Measurements from ENCODE around the gene FNBP1.

FNBP1 gene

DNA sequence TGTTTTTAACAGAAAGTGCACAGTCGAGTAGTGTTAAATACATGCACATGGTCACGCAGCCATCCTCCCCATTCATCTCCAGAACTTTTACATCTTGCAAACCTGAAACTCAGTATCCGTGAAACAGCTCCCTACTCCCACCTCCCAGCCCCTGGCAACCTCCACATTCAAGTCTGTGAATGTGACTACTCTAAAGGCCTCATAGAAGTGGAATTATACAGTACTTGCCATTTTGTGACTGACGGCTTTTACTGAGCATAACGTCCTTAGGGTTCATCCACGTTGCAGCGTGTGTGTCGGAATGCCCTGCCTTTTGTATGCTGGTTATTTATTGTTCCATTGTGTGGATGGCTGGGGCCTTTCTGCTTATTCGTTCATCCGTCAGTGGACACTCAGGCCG lies 171.9 kb downstream of the FNBP1 start:
- no peak for DNase-seq

DNA sequence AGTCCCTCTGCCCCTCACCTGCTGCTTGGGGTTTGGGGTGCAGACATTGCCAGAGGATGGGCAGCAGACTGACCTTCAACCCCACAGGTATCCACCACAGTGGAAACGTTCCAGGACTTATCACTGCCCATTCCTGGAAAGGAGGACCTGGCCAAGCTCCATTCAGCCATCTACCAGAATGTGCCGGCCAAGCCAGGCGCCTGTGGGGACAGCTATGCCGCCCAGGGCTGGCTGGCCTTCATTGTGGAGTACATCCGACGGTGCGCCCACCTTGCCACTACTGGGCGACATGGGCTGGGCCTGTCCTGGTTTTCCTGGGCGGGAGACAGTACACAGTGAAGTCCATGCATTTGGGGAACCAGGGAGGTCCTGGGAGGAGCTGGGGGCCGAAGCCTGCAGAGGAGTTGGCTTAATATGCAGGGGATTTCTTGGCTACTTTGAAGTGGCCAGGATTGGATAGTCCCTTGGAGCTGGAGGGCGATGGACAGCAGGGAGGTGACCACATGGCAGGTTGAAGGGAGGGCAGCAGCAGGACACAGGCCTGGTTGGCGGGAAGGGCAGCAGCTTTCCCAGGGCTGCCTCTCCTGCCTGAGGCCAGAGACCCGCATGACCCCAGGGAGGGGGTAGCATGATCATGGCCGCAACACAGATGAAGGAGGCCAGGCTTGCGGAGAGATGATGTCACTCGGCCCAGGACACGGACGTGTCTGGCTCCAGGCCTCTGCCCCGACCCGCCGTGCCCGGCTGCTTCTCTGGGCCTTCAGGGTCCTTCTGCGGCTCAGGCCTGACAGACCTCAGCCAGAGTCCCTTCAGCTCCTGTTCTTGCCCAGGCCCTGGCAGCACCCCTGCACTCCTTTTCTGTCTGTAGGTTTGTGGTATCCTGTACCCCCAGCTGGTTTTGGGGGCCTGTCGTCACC lies 173.1 kb downstream of the FNBP1 start:
- DNase-seq: no peak

DNA sequence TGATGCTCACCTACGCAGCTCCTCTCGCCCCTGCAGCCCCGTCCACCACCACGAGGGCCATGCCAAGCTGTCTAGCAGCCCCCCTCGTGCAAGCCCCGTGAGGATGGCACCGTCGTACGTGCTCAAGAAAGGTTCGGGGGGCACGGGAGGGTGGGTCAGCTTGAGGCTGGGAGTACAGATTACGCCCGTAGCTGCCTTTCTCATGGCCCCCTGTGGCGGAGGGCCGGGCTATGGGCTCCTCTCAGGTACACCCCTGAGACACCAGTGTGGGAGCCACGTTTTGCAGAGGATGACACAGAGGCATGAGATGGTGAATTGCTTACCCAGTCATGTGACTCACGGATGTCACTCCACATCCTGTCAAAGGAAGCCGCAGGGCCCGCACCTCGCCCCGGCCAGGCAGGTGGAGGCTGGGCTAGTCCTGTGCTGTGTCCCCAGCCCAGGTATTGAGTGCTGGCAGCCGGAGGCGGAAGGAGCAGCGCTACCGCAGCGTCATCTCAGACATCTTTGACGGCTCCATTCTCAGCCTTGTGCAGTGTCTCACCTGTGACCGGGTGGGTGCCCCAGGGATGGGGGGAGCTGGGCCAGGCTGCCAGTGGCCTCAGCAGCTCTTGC lies 174.0 kb downstream of the FNBP1 start:
- no peak for DNase-seq

DNA sequence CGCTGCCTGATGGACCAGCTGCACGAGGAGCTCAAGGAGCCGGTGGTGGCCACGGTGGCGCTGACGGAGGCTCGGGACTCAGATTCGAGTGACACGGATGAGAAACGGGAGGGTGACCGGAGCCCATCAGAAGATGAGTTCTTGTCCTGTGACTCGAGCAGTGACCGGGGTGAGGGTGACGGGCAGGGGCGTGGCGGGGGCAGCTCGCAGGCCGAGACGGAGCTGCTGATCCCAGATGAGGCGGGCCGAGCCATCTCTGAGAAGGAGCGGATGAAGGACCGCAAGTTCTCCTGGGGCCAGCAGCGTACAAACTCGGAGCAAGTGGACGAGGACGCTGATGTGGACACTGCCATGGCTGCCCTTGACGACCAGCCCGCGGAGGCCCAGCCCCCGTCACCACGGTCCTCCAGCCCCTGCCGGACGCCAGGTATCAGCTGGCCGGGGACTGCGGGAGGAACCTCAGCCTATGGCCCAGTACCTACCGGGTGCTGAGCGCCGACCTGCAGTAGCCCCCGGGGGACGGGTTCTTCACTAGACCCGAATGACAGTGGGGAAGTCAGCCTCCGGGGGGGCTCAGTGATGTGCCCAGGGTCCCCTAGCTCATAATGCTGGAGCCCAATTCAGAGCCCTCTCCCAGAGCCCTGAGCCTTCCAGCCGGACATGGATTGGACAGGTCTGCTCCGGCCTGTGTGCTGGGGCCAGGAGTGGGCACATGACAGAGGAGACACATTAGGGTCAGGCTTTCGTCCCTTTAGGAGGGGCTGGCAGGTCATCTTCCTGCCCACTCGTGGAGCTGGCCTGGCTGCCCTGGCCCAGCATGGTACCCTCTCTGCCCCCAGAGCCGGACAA lies 174.7 kb downstream of the FNBP1 start:
- DNase-seq: no peak

DNA sequence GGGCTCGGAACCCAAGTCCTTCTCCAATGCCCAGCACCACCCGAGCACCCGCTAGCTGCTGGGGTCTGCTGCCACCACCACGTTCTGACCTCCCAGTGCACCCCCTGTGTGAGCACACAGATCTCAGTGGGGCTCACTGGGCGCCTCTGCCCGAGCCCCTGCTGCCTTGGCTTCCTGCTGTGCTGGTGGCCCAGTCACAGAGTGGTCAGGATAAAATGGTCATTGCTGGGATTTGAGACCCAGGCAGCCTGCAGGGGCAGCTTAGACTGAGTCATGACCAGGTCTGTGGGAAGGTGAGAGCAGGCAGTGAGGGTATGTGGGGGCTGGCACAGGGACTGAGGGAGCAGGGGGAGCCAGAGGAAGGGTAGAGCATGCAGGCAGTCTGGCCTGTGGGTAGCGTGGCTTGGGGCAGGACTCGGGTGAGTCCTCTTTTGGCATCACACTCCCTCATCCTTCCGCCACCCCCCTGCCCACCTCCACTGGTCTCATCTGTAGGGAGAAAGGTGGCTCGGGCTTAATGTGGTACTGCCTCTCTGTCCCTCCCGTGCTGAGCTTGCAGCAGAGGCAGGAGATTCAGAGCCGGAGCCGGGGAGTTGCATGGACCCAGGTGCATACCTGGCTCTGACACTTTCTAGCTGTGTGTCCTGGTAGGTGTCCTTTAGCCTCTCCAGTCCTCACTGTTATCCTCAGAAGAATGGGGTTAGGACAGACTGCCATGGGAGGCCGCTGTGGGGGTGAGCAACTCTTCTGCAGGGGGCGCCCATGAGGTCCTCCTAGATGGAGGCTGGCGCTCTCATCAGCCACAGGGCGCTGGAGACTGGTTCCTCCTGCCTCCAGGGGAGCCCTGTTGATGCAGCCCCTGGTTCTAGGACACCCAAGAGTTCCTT lies 175.6 kb downstream of the FNBP1 start:
- no peak for DNase-seq

DNA sequence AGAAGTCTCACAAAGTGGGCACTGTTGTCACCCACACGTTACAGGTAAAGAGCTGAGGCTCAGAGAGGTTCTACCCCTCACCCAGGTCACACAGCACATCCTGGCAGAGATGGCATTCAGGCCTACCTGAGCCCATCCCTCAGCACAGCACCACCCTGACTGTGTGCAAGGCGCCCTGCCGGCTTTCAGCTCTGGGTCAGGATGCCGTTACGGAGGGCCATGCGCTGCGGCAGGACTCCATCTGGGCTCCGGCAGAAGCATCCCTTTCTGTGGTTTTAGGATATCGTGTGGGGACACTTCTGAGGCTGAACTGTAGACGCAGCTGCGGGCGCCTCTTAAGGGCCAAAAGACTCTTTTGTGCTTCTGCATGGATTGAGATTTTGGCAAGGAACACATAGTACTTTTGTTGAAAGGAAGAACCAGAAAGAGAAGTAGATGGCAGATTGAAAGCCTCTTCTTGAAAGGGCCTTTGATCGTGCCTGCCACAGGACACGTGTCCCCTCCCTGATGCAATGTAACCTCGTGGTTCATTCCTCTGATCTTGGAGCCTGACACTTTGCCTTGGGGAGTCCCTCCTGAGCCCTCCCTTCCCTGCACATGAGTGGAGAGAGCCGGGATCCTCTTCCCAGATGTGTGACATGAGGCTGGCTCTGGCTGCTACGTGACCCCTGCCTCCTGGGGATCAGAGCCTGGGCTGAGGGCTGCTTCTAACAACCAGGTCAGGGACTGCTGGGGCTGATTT lies 176.4 kb downstream of the FNBP1 start:
- DNase-seq: no peak

DNA sequence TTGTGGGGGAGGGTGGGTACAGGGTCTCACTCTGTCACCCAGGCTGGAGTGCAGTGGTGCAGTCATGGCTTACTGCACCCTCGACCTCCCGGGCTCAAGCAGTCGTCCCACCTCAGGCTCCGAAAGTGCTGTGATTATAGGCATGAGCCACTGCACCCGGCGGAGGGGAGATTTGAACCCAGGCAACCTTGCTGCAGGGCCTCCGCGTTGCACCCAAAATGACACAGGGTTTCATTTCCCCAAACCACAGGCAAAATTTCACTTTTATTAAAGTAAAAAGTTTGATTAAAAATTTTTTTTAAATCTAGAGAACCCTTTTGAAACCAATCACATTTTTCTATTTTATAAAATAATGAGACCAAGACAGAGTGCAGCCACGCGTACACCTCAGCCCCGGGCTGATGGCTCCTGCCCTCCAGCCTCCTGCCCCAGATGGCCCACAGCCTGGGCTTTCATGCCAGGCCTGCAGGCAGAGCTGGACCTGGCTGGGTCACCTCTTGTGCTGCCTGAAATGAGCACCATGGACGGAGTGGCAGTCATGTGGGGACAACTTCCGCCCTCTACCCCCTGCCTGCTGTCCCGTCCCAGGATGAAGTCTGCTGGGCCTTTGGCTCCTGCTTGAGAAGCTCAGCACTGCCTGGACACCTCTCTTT lies 177.2 kb downstream of the FNBP1 start:
- no peak for DNase-seq

DNA sequence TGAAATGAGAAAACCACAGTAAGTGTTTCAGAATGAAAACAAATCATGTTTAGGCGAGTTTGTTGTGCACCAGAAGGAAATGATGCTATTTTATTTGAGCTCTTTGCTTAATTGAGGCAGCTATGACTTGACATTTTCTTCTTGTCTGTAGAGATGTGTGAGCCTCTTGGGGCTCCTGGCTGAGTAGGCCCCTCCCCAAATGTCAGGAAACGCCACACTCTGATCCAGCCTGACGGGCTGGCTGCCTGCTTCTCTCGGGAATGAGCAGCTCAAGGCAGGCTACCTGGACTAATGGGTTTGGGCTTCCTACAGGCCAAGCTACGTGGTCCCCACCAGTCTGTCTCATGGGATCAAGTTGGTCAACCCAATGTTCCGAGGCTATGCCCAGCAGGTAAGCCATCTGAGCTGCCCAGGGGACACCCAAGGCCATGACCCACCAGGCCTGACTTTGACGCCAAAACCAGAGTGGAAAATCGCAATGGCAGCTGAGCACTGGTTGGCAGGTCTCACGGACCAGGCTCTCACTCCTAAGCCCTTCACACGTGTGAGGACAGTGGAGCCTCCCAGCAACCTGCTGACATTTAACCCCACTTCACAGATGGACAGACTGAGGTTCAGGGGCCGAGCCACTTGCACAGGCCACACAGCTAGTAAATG lies 177.9 kb downstream of the FNBP1 start:
- no peak for DNase-seq

DNA sequence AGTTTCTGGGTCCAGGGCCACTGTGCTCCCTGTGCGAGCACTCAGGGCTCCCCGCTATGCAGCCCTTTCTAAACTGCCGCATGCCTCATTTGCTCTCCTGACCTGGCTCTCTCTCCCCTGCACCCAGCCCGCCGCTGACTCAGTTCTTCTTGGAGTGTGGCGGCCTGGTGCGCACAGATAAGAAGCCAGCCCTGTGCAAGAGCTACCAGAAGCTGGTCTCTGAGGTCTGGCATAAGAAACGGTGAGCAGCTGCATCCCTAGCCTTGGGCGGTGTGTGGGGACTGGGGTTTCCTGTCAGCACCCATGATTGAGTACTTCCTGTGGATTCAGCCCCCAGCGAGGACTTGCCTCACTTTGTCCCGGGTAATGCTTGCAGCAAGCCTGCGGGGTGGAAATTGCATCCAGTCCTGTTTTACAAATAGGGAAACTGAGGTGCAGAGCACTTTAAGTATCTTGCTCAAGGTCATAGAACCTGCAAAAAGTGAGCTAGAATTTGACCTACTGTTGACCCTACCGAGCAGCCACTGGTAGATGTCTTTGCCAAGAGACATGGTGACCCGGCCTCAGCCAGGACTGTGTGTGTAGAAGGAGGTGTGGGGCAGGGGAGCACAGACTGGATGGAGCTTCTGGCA lies 179.8 kb downstream of the FNBP1 start:
- peak; percentile 96 for DNase-seq

DNA sequence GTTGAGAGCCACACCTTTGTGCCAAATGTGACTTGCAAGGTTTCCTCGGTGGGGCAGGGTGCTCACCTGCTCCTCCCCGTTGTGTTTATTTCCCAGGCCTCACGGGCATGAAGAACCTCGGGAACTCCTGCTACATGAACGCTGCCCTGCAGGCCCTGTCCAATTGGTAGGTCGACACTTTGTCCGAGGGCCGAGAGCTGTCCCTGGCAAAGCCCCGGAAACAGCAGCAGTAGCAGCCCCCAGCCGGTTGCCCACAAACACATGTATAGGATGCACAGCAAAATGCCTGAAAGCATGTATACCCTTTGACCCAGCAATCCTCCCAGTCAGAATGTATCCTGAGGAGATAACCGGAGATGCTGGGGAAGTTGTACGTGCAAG lies 181.6 kb downstream of the FNBP1 start:
- no peak for DNase-seq

DNA sequence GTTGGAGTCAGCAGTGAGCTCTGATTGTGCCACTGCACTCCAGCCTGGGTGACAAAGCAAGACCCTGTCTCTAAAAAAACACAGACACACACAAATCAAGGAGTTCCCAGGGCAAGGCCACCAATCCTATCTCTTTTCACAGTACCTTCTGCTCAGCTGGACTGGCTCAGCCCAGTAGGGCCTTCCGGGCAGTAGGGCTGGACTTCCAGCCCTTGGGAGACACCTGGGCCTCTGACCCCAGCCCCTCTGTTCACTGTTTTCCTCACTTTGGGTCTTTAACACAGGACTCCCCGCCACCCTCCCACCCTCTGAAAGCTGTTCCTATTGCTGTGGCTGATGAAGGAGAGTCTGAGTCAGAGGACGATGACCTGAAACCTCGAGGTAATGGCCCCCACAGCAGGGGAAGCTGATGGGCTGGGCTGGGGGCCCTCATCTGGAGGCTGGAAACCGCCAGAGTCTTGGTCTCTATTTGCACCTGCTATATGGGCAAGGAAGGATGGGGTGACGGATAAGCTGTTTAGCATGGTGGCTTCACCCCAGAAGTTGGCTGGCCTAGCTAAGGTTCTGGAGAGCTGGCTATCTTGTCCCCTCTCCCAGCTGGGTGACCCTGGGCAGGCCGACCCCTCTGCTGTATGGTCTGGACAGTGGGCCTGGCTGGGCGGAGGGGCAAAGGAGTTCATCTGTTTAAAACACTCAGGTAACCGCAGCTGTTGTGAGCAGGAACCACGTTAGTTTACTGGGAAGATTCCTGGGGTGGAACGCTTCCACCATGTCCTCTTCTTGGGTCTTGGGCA lies 182.1 kb downstream of the FNBP1 start:
- DNase-seq: no peak

DNA sequence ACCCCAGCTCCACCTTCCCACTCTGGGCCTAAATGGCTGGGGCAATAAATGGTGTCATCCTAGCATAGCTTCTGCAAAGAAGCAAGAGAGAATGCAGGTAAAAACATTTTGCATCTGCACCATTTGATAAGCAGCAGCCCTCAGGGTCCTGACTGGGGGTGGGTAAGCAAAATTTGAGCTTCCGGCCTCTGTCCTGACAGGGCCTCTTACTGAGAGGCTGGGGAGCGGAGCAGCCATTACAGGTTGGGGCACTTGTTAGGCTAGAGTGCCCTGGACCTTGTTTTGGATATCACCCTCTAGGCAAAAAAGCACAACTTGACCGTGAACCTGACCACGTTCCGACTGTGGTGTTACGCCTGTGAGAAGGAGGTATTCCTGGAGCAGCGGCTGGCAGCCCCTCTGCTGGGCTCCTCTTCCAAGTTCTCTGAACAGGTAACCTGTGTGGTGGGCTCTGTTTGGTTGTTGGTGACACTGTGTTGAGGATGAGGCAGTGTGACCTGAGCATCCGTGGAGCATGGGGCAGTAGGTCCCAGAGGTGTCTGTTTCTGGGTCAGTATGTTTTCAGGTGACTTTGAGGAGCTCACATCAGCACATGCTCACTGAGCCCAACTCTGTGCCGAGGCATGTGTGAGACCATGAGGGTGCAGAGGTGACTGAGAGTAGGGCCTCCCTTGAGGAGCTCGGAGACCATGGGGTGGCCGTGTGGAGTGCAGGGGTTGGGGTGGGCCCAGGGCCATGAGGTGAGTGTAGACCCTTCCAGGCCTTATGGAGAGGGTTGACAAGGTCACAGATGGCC lies 184.6 kb downstream of the FNBP1 start:
- DNase-seq: no peak

DNA sequence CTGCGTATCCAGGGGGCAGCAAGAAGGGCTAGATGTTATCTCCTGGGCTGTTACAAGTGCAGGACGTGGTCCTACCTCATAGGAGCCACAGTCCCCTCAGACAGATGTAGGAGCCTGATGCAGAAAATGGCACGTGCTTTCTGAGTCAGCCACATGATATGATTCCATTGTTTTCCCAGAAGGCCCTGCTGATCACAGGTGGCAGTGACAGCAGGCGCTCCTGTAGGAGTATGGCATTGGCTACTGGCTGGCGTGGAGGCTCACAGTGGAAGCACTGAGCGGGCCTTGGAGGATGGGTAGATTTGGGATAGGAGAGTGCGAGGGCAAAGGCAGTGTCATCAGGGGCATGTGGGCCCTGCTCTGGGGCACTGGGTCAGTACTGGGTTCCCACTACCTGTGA lies 185.8 kb downstream of the FNBP1 start:
- DNase-seq: no peak

DNA sequence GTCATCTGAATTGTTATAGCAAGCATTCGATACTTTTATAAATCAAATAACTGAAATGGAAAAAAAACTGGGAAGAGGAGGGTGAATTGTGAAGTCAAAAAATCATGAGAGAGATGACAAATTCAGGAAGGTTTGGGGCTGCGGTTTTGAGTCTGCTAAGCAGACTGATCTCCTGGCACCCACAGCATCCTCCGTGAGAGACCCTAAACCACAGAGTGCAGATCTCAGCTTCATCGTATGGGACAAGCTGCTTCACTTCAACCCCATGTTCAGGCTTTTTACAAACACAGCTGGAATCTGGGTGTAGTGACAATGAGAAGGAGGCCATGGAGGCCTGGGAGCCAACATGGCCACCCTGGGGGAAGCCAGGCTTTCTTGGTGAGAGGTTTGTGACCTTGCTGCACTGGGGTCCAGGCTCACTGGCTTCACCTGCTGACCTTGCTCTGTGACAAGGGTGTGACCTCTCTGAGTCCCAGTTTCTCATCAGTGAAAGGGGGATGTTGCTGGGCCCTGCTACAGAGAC lies 188.3 kb downstream of the FNBP1 start:
- no peak for DNase-seq

DNA sequence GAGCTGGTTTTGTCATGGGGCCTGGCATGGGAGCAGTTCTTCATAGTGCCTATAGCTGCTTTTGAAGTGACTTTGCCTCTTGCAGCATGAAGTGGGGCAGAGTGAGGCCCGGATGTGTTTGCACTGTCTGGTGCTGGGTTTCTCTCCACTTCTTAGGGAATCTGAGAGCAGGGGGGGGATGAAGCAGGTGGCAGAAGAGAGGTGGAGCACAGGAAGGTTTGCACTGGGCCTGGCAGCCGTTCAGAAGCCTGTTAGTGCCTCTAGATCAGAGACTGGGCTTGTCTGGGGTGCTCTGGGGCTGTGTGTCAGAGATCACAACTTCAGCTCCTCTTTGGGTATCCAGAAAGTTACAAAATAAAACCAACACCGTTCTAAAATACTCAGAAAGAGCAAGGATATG lies 189.4 kb downstream of the FNBP1 start:
- no peak for DNase-seq

DNA sequence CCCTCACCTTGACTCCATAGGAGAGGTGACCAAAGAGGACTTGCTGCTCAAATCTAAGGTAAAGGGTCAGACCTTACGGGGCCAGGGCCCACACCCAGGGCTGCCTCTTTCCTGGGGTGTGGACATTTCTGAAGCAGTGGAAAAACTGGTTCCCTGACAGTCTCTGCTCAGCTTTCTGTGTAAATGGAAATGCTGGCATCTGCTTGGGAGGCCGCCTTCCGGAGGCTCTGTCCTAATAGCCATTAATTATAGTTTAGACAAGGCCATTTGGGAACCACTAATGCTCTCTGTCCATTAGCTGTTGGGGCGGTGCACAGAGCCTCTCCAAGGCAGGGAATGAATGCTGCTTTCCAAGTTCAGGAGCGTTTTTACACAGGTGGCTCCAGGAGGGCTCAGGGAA lies 190.4 kb downstream of the FNBP1 start:
- DNase-seq: no peak

DNA sequence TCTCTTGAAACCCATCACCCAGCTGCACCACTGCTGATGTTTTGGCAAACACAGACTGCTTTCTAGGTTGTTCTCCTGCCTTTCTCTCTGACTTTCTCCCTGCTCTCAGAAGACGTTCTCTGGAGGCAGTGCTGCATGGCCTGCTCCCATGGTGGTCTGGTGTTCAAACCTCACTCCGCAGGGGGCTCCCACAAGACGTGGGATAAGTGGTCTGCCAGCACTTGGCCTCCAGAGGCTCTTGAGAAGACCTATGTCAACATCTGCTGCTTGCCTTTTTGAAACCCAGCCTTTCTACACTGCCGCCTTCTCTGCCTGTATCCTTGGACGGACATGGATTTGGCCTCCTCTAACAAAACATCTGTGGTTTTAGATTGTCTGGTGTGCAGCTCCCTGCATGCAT lies 191.2 kb downstream of the FNBP1 start:
- DNase-seq: no peak

DNA sequence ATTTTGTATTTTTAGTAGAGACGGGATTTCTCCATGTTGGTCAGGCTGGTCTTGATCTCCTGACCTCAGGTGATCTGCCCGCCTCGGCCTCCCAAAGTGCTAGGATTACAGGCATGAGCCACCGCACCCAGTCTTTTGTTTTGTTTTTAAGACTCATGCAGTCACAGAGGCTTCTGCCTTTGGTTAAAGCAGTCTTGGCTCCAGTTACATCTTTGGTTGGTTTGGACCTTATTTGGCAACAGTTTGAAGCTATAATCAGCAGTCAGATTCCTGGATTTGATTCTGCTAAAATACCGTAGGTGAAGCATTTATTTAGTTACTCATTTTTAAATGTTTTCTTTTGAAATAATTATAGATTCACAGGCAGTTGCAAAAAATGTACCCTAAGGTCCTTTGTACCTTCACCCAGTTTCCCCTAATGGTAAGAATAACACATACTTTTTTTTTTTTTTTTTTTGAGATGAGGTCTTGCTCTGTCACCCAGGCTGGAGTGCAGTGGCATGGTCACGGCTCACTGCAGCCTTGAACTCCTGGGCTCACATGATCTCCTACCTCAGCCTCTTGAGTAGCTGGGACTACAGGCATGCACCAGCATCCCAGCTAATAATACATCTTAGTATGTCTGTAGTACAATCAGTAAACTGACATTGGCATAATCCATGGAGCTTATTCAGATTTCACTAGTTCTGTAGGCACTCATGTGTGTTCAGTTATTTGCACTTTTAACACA lies 192.0 kb downstream of the FNBP1 start:
- DNase-seq: no peak

All from Kasumi-1 (cell line).